HCT116 (cell line): ENCODE data around the gene PAQR7.

Experiments used
- CEBPB ChIP-seq: IDR thresholded peaks from 2 replicates; pipeline ENCODE4 v1.6.1; 2012; ENCODE audit warnings: low read depth
- CTCF ChIP-seq, 3 experiments: fragments of 200-600 bp in 1 of 3; sonication (generic) in 1 of 3; IDR thresholded peaks in 2 of 3; conservative IDR thresholded peaks in 1 of 3; 2 replicates each; pipeline ENCODE4 v1.5.1; 2012 to 2017; ENCODE audit warnings: low read depth in 2 of 3, low read length in 2 of 3, antibody characterized with exemption in 1 of 3, borderline replicate concordance in 1 of 3, control low read depth in 1 of 3, mild to moderate bottlenecking in 1 of 3, mixed read lengths in 1 of 3, mixed run types in 1 of 3, moderate library complexity in 1 of 3; ENCODE audit not compliant: insufficient read depth in 1 of 3

- TF ChIP-seq CTCF (IDR thresholded peaks at IDR 0.05 in 2 of 3, conservative IDR thresholded peaks at IDR 0.05 in 1 of 3; ENCODE audit: borderline replicate concordance in 1 of 3, insufficient read depth in 1 of 3, low read depth in 2 of 3, low read length in 2 of 3) (no peak), CEBPB (no peak)
These were observed 814 bp downstream of the PAQR7 start for GRCh38 chr1:25874635-25875153.
